HepG2 (cell line): ENCODE results near the gene PTPRM. TPM values are rescaled to one million over a fixed set of nuclear protein-coding genes. Genes with fewer than 3 reads are reported as not detected.

Experiments used
- BCL6 ChIP-seq: IDR thresholded peaks from 2 replicates; pipeline ENCODE4 v1.6.1; 2016; ENCODE audit warnings: missing genetic modification reagents, missing compliant biosample characterization
- DRAP1 ChIP-seq: IDR thresholded peaks from 2 replicates; pipeline ENCODE4 v1.6.1; 2016; ENCODE audit warnings: missing genetic modification reagents, missing compliant biosample characterization
- FOXA1 ChIP-seq, 2 experiments: fragments of 450-650 bp in 1 of 2; sonication (generic) in 1 of 2; formaldehyde crosslinking in 1 of 2; IDR thresholded peaks; 2 replicates each; pipeline versions ENCODE4 v1.4.0 to v1.6.1; 2016 to 2020; ENCODE audit warnings: missing genetic modification reagents in 1 of 2
- FOXA3 ChIP-seq: IDR thresholded peaks from 2 replicates; pipeline ENCODE4 v1.6.1; 2016; ENCODE audit warnings: missing genetic modification reagents, missing compliant biosample characterization
- FOXJ3 ChIP-seq: sonication (generic); formaldehyde crosslinking; IDR thresholded peaks from 2 replicates; pipeline ENCODE4 v1.4.0; 2020; ENCODE audit warnings: missing genetic modification reagents, mild to moderate bottlenecking, borderline replicate concordance
- HNF4G ChIP-seq, 2 experiments: sonication (generic) in 1 of 2; formaldehyde crosslinking in 1 of 2; IDR thresholded peaks; 2 replicates each; pipeline versions ENCODE4 v1.4.0 to v1.6.1; 2011 to 2020; ENCODE audit warnings: borderline replicate concordance in 2 of 2, low read depth in 2 of 2, mild to moderate bottlenecking in 2 of 2, low read length in 1 of 2, missing genetic modification reagents in 1 of 2, moderate library complexity in 1 of 2
- MAFF ChIP-seq: IDR thresholded peaks from 2 replicates; pipeline ENCODE4 v1.6.1; 2011; ENCODE audit warnings: low read depth, low read length, improper control_type of control experiment
- SNAI1 ChIP-seq: sonication (generic); formaldehyde crosslinking; IDR thresholded peaks from 2 replicates; pipeline ENCODE4 v1.5.0; 2020; ENCODE audit warnings: mild to moderate bottlenecking, missing genetic modification reagents, borderline replicate concordance
- ZBTB20 ChIP-seq: sonication (generic); formaldehyde crosslinking; IDR thresholded peaks from 2 replicates; pipeline ENCODE4 v1.8.1; 2023; ENCODE audit warnings: missing genetic modification reagents, low read depth, mild to moderate bottlenecking, borderline replicate concordance
- ZKSCAN1 ChIP-seq: fragments of 150-350 bp; IDR thresholded peaks from 2 replicates; pipeline ENCODE4 v1.6.1; 2014; ENCODE audit warnings: low read length
- ZNF225 ChIP-seq: sonication (generic); formaldehyde crosslinking; IDR thresholded peaks from 2 replicates; pipeline ENCODE4 v1.4.0; 2020; ENCODE audit warnings: mild to moderate bottlenecking, missing genetic modification reagents
- ZNF264 ChIP-seq: sonication (generic); formaldehyde crosslinking; IDR thresholded peaks from 2 replicates; pipeline ENCODE4 v1.4.0; 2020; ENCODE audit warnings: missing genetic modification reagents
- ZNF792 ChIP-seq: IDR thresholded peaks from 2 replicates; pipeline ENCODE4 v1.6.1; 2016
- polyA plus RNA-seq, 8 experiments: library from polyadenylated mRNA; depleted of rRNA in 3 of 8; stranded (reverse) in 7 of 8; unstranded in 1 of 8; fragments of >200 nt; fragmentation: Illumina TruSeq in 4 of 8; extraction: Trizol in 4 of 8; gene quantifications; 2 replicates each; pipeline versions ENCODE4 v1.2.1 to v1.2.3, GENCODE V29; 2011 to 2016; ENCODE audit warnings: low read depth in 4 of 8, missing spikeins in 1 of 8, mixed read lengths in 1 of 8; ENCODE audit not compliant: insufficient read depth in 1 of 8
- total RNA-seq, 5 experiments: library from RNA; depleted of rRNA; stranded (reverse); fragments of >200 nt; fragmentation: Illumina TruSeq; extraction: Trizol; gene quantifications; 2 replicates each; pipeline ENCODE4 v1.2.3, GENCODE V29; 2016; ENCODE audit warnings: low read depth in 1 of 5
- TF ChIP-seq, protein P1 (sequence below): sonication (generic); formaldehyde crosslinking; IDR thresholded peaks from 2 replicates; pipeline ENCODE4 v1.4.0; 2020; ENCODE audit warnings: missing genetic modification reagents
- TF ChIP-seq, protein P2 (sequence below): sonication (generic); formaldehyde crosslinking; IDR thresholded peaks from 2 replicates; pipeline ENCODE4 v1.9.0; 2021; ENCODE audit warnings: missing genetic modification reagents, borderline replicate concordance
- TF ChIP-seq, protein P3 (sequence below): sonication (generic); formaldehyde crosslinking; conservative IDR thresholded peaks from 2 replicates; pipeline ENCODE4 v1.4.0; 2020; ENCODE audit warnings: missing genetic modification reagents

Gene PTPRM
- total and polyA plus RNA-seq, 2 of the 13 experiments (the other 11 are each of a cell fraction or from before 2014, with no cell fraction given), result 12.6 to 108 TPM

GRCh38 chr18:7657937-7658336 is 90.8 kb downstream of the PTPRM start (continued):
- peak; percentile 66 for TF ChIP-seq MAFF
- TF ChIP-seq FOXA3 (CRISPR knock-in tag), result peak; percentile 45
- TF ChIP-seq SNAI1 (CRISPR knock-in tag), result no peak
- TF ChIP-seq ZBTB20 (CRISPR knock-in tag), result 0 out of 2 replicates have a peak, but pooled peaks have one; percentile 47
- TF ChIP-seq ZNF264, result no peak
- TF ChIP-seq, protein P1, sequence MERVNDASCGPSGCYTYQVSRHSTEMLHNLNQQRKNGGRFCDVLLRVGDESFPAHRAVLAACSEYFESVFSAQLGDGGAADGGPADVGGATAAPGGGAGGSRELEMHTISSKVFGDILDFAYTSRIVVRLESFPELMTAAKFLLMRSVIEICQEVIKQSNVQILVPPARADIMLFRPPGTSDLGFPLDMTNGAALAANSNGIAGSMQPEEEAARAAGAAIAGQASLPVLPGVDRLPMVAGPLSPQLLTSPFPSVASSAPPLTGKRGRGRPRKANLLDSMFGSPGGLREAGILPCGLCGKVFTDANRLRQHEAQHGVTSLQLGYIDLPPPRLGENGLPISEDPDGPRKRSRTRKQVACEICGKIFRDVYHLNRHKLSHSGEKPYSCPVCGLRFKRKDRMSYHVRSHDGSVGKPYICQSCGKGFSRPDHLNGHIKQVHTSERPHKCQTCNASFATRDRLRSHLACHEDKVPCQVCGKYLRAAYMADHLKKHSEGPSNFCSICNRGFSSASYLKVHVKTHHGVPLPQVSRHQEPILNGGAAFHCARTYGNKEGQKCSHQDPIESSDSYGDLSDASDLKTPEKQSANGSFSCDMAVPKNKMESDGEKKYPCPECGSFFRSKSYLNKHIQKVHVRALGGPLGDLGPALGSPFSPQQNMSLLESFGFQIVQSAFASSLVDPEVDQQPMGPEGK (CRISPR knock-in tag), result 0 out of 2 replicates have a peak, but pooled peaks have one; percentile 14
- TF ChIP-seq, protein P2, sequence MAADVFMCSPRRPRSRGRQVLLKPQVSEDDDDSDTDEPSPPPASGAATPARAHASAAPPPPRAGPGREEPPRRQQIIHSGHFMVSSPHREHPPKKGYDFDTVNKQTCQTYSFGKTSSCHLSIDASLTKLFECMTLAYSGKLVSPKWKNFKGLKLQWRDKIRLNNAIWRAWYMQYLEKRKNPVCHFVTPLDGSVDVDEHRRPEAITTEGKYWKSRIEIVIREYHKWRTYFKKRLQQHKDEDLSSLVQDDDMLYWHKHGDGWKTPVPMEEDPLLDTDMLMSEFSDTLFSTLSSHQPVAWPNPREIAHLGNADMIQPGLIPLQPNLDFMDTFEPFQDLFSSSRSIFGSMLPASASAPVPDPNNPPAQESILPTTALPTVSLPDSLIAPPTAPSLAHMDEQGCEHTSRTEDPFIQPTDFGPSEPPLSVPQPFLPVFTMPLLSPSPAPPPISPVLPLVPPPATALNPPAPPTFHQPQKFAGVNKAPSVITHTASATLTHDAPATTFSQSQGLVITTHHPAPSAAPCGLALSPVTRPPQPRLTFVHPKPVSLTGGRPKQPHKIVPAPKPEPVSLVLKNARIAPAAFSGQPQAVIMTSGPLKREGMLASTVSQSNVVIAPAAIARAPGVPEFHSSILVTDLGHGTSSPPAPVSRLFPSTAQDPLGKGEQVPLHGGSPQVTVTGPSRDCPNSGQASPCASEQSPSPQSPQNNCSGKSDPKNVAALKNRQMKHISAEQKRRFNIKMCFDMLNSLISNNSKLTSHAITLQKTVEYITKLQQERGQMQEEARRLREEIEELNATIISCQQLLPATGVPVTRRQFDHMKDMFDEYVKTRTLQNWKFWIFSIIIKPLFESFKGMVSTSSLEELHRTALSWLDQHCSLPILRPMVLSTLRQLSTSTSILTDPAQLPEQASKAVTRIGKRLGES, result no peak
- TF ChIP-seq ZNF792 (CRISPR knock-in tag), result 0 out of 2 replicates have a peak, but pooled peaks have one; percentile 58
- TF ChIP-seq FOXA1 (IDR thresholded peaks at IDR 0.05), result no peak
- TF ChIP-seq FOXA1 (CRISPR knock-in tag; IDR thresholded peaks at IDR 0.05), result peak; percentile 46
- TF ChIP-seq BCL6, result peak; percentile 84
- no peak for TF ChIP-seq ZNF225
- TF ChIP-seq DRAP1, result 0 out of 2 replicates have a peak, but pooled peaks have one; percentile 17
- no peak for TF ChIP-seq ZKSCAN1
- TF ChIP-seq FOXJ3 (CRISPR knock-in tag), result peak; percentile 39; the same call in 1 of the 2 replicates
- TF ChIP-seq, protein P3, sequence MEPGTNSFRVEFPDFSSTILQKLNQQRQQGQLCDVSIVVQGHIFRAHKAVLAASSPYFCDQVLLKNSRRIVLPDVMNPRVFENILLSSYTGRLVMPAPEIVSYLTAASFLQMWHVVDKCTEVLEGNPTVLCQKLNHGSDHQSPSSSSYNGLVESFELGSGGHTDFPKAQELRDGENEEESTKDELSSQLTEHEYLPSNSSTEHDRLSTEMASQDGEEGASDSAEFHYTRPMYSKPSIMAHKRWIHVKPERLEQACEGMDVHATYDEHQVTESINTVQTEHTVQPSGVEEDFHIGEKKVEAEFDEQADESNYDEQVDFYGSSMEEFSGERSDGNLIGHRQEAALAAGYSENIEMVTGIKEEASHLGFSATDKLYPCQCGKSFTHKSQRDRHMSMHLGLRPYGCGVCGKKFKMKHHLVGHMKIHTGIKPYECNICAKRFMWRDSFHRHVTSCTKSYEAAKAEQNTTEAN (CRISPR knock-in tag), result peak; percentile 50; the same call in 1 of the 2 replicates
- TF ChIP-seq HNF4G (IDR thresholded peaks at IDR 0.05; ENCODE audit: borderline replicate concordance, low read depth, low read length), result peak; percentile 67
- TF ChIP-seq HNF4G (CRISPR knock-in tag; IDR thresholded peaks at IDR 0.05; ENCODE audit: borderline replicate concordance, low read depth), result no peak
